Gastrocnemius medialis (tissue), 4 donors: Measurements from ENCODE around the gene NGFR.

Experiments used
- POLR2A ChIP-seq, 2 donors: fragments of 450-650 bp; IDR thresholded peaks; one replicate each; pipeline ENCODE4 v1.6.1; 2017; ENCODE audit warnings: antibody characterized with exemption in 2 of 2, mild to moderate bottlenecking in 2 of 2, moderate library complexity in 2 of 2
- TF ChIP-seq, protein P1 (sequence below), 5 experiments: fragments of 450-650 bp in 3 of 5; fragments of 200-600 bp in 2 of 5; sonication (generic) in 2 of 5; IDR thresholded peaks in 4 of 5; conservative IDR thresholded peaks in 1 of 5; 1 replicate in 4 of 5; 2 replicates in 1 of 5; pipeline ENCODE4 v1.5.1; 2016 to 2019; ENCODE audit warnings: antibody characterized with exemption in 5 of 5, mild to moderate bottlenecking in 3 of 5, moderate library complexity in 3 of 5

- TF ChIP-seq, protein P1, sequence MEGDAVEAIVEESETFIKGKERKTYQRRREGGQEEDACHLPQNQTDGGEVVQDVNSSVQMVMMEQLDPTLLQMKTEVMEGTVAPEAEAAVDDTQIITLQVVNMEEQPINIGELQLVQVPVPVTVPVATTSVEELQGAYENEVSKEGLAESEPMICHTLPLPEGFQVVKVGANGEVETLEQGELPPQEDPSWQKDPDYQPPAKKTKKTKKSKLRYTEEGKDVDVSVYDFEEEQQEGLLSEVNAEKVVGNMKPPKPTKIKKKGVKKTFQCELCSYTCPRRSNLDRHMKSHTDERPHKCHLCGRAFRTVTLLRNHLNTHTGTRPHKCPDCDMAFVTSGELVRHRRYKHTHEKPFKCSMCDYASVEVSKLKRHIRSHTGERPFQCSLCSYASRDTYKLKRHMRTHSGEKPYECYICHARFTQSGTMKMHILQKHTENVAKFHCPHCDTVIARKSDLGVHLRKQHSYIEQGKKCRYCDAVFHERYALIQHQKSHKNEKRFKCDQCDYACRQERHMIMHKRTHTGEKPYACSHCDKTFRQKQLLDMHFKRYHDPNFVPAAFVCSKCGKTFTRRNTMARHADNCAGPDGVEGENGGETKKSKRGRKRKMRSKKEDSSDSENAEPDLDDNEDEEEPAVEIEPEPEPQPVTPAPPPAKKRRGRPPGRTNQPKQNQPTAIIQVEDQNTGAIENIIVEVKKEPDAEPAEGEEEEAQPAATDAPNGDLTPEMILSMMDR (IDR thresholded peaks at IDR 0.05 in 4 of 5, conservative IDR thresholded peaks at IDR 0.05 in 1 of 5), result no peak
- TF ChIP-seq POLR2A (IDR thresholded peaks at IDR 0.05), result no peak
These were observed 13.2 kb downstream of the NGFR start for GRCh38 chr17:49508061-49508865.
